ENCODE data around the gene SDK1.
"Not testable (repeated sequence)": the region's sequence is repeated elsewhere in the genome, so short reads cannot be mapped to it uniquely, and the experiment has no call there.

SDK1 gene

GRCh38 chr7:4302203-4302905, 1001.3 kb downstream of the SDK1 start:
- TF ChIP-seq EZH2 (IDR thresholded peaks at IDR 0.05; ENCODE audit: borderline replicate concordance, low read depth, low read length, severe bottlenecking) = no peak
- no peak for TF ChIP-seq CTCF (IDR thresholded peaks at IDR 0.05; ENCODE audit: borderline replicate concordance, extremely low read depth, low read length, poor library complexity, severe bottlenecking)
- H2AFZ ChIP-seq (ENCODE audit: low read depth, low read length) = no peak overlapping the region
- H4K20me1 ChIP-seq (ENCODE audit: insufficient read depth, low read length) = no peaks in the 10 kb centered on the region
- H3K9me3 ChIP-seq (ENCODE audit: insufficient read depth, low read length, severe bottlenecking) = no peaks in the 10 kb centered on the region
- H3K9ac ChIP-seq (ENCODE audit: low read depth, low read length) = no peak overlapping the region
- ATAC-seq (ENCODE audit: insufficient read depth, low read depth) = no peak
- H3K27me3 ChIP-seq (ENCODE audit: insufficient read depth, low read length, poor library complexity) = no peaks in the 10 kb centered on the region
- H3K36me3 ChIP-seq (ENCODE audit: insufficient read depth, low read length) = no peaks in the 10 kb centered on the region
- no peak for DNase-seq
- H3K79me2 ChIP-seq (ENCODE audit: insufficient read depth, low read length) = no peaks in the 10 kb centered on the region
- no peaks in the 10 kb centered on the region for H3K4me1 ChIP-seq (ENCODE audit: insufficient read depth, low read length)
- H3K4me3 ChIP-seq (ENCODE audit: low read depth in 1 of 2, low read length in 2 of 2) = no peak overlapping the region
- no peak overlapping the region for H3K4me2 ChIP-seq (ENCODE audit: insufficient read depth, low read length)
- no peak overlapping the region for H3K27ac ChIP-seq (ENCODE audit: low read length)

GRCh38 chr7:4307316-4308204, 1006.5 kb downstream of the SDK1 start:
- ATAC-seq (ENCODE audit: insufficient read depth, low read depth) (no peak), DNase-seq (no peak)
- no peak overlapping the region for H2AFZ ChIP-seq (ENCODE audit: low read depth, low read length)
- no peak overlapping the region for H3K27ac ChIP-seq (ENCODE audit: low read length)
- H4K20me1 ChIP-seq (ENCODE audit: insufficient read depth, low read length) = no peaks in the 10 kb centered on the region
- no peak overlapping the region for H3K4me3 ChIP-seq (ENCODE audit: low read depth in 1 of 2, low read length in 2 of 2)
- H3K36me3 ChIP-seq (ENCODE audit: insufficient read depth, low read length) = no peaks in the 10 kb centered on the region
- H3K4me1 ChIP-seq (ENCODE audit: insufficient read depth, low read length) = no peaks in the 10 kb centered on the region
- no peak overlapping the region for H3K4me2 ChIP-seq (ENCODE audit: insufficient read depth, low read length)
- TF ChIP-seq EZH2 (IDR thresholded peaks at IDR 0.05; ENCODE audit: borderline replicate concordance, low read depth, low read length, severe bottlenecking) (no peak), CTCF (IDR thresholded peaks at IDR 0.05; ENCODE audit: borderline replicate concordance, extremely low read depth, low read length, poor library complexity, severe bottlenecking) (no peak)
- no peaks in the 10 kb centered on the region for H3K79me2 ChIP-seq (ENCODE audit: insufficient read depth, low read length)
- H3K27me3 ChIP-seq (ENCODE audit: insufficient read depth, low read length, poor library complexity) = no peaks in the 10 kb centered on the region
- H3K9me3 ChIP-seq (ENCODE audit: insufficient read depth, low read length, severe bottlenecking) = no peaks in the 10 kb centered on the region
- H3K9ac ChIP-seq (ENCODE audit: low read depth, low read length) = no peak overlapping the region

GRCh38 chr7:4308205-4308590, 1007.1 kb downstream of the SDK1 start:
- H3K4me2 ChIP-seq (ENCODE audit: insufficient read depth, low read length) = no peak overlapping the region
- ATAC-seq (ENCODE audit: insufficient read depth, low read depth) (no peak), DNase-seq (no peak)
- H3K36me3 ChIP-seq (ENCODE audit: insufficient read depth, low read length) = no peaks in the 10 kb centered on the region
- H3K9ac ChIP-seq (ENCODE audit: low read depth, low read length) = no peak overlapping the region
- no peaks in the 10 kb centered on the region for H3K4me1 ChIP-seq (ENCODE audit: insufficient read depth, low read length)
- no peak overlapping the region for H3K4me3 ChIP-seq (ENCODE audit: low read depth in 1 of 2, low read length in 2 of 2)
- H3K79me2 ChIP-seq (ENCODE audit: insufficient read depth, low read length) = no peaks in the 10 kb centered on the region
- no peak overlapping the region for H2AFZ ChIP-seq (ENCODE audit: low read depth, low read length)
- H4K20me1 ChIP-seq (ENCODE audit: insufficient read depth, low read length) = no peaks in the 10 kb centered on the region
- TF ChIP-seq CTCF (IDR thresholded peaks at IDR 0.05; ENCODE audit: borderline replicate concordance, extremely low read depth, low read length, poor library complexity, severe bottlenecking) (no peak), EZH2 (IDR thresholded peaks at IDR 0.05; ENCODE audit: borderline replicate concordance, low read depth, low read length, severe bottlenecking) (no peak)
- no peak overlapping the region for H3K27ac ChIP-seq (ENCODE audit: low read length)
- H3K27me3 ChIP-seq (ENCODE audit: insufficient read depth, low read length, poor library complexity) = no peaks in the 10 kb centered on the region
- H3K9me3 ChIP-seq (ENCODE audit: insufficient read depth, low read length, severe bottlenecking) = no peaks in the 10 kb centered on the region

DNA sequence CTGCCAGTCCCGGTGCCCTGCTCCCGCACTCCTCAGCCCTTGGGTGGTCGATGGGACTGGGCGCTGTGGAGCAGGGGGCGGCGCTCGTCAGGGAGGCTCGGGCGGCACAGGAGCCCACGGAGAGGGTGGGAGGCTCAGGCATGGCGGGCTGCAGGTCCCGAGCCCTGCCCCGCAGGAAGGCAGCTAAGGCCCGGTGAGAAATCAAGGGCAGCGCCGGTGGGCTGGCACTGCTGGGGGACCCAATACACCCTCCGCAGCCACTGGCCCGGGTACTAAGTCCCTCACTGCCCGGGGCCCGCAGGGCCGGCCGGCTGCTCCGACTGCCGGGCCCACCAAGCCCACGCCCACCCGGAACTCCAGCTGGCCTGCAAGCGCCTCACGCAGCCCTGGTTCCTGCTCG, 1012.9 kb downstream of the SDK1 start:
- H3K4me3 ChIP-seq (ENCODE audit: low read depth in 1 of 2, low read length in 2 of 2); H3K27me3 ChIP-seq (ENCODE audit: insufficient read depth, low read length, poor library complexity); H3K9me3 ChIP-seq (ENCODE audit: insufficient read depth, low read length, severe bottlenecking); ATAC-seq (ENCODE audit: insufficient read depth, low read depth); H4K20me1 ChIP-seq (ENCODE audit: insufficient read depth, low read length); DNase-seq; H3K79me2 ChIP-seq (ENCODE audit: insufficient read depth, low read length); H3K36me3 ChIP-seq (ENCODE audit: insufficient read depth, low read length); H3K9ac ChIP-seq (ENCODE audit: low read depth, low read length); H2AFZ ChIP-seq (ENCODE audit: low read depth, low read length); H3K27ac ChIP-seq (ENCODE audit: low read length); H3K4me1 ChIP-seq (ENCODE audit: insufficient read depth, low read length); H3K4me2 ChIP-seq (ENCODE audit: insufficient read depth, low read length): not testable (repeated sequence)

DNA sequence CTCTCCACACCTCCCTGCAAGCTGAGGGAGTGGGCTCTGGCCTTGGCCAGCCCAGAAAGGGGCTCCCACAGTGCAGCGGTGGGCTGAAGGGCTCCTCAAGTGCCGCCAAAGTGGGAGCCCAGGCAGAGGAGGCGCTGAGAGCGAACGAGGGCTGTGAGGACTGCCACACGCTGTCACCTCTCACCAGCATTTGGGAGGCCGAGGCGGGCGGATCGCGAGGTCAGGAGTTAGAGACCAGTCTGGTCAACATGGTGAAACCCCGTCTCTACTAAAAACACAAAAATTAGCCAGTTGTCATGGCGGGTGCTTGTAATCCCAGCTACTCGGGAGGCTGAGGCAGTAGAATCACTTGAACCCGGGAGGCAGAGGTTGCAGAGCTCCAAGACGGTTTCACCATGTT, 1013.3 kb downstream of the SDK1 start:
- H3K9ac ChIP-seq (ENCODE audit: low read depth, low read length) = not testable (repeated sequence)

More for the DNA sequence above, 1013.3 kb downstream of the SDK1 start:
- not testable (repeated sequence) for H3K4me1 ChIP-seq (ENCODE audit: insufficient read depth, low read length); H2AFZ ChIP-seq (ENCODE audit: low read depth, low read length); DNase-seq; H3K36me3 ChIP-seq (ENCODE audit: insufficient read depth, low read length); H3K27ac ChIP-seq (ENCODE audit: low read length); H3K79me2 ChIP-seq (ENCODE audit: insufficient read depth, low read length); H4K20me1 ChIP-seq (ENCODE audit: insufficient read depth, low read length); ATAC-seq (ENCODE audit: insufficient read depth, low read depth); H3K9me3 ChIP-seq (ENCODE audit: insufficient read depth, low read length, severe bottlenecking); H3K27me3 ChIP-seq (ENCODE audit: insufficient read depth, low read length, poor library complexity); H3K4me2 ChIP-seq (ENCODE audit: insufficient read depth, low read length); H3K4me3 ChIP-seq (ENCODE audit: low read depth in 1 of 2, low read length in 2 of 2)
